Lower leg skin (tissue), 4 donors: ENCODE results near the gene TIGD1. TPM values are rescaled to one million over a fixed set of nuclear protein-coding genes. Genes with fewer than 3 reads are reported as not detected.

Experiments used
- DNase-seq, 2 donors: peaks; one replicate each; pipeline ENCODE4 v3.0.0-alpha.2; 2019; ENCODE audit warnings: low spot score in 2 of 2
- H3K4me3 ChIP-seq: fragments of 200-600 bp; sonication (generic); 2 replicates; pipeline ENCODE4 v1.5.1; 2017; ENCODE audit warnings: mild to moderate bottlenecking, low read depth; ENCODE audit not compliant: poor library complexity, severe bottlenecking
- CTCF ChIP-seq, 3 donors: fragments of 450-650 bp; IDR thresholded peaks; one replicate each; pipeline ENCODE4 v1.5.1; 2016; ENCODE audit warnings: antibody characterized with exemption in 3 of 3, mild to moderate bottlenecking in 3 of 3, moderate library complexity in 2 of 3
- POLR2A ChIP-seq, 2 donors: fragments of 450-650 bp; IDR thresholded peaks; one replicate each; pipeline ENCODE4 v1.6.1; 2016 to 2017; ENCODE audit warnings: antibody characterized with exemption in 2 of 2, mild to moderate bottlenecking in 1 of 2, moderate library complexity in 1 of 2
- WGBS, 2 donors: methylation state at CpG; one replicate each; pipeline ENCODE4 v1.1.5; 2018; 5-methylcytosine and 5-hydroxymethylcytosine counted together
- intact Hi-C: fragments of 100-400 bp; cut with DNase I; formaldehyde crosslinking; loops from one replicate; pipeline ENCODE4 v1.15.0; 2023; ENCODE audit warnings: low total_unique reads
- total RNA-seq, 4 donors: library from RNA; depleted of rRNA; stranded (reverse); fragments of >200 nt; gene quantifications; one replicate each; pipeline ENCODE4 v1.1.0, GENCODE V29; 2016

TIGD1 gene
- total RNA-seq, 4 donors from 2014 or later, result 2.2 to 5.4 (median 5.1) TPM

- intact Hi-C loops, result no loop called here
- no peak for DNase-seq
- WGBS, 2 donors, result 69 to 73% methylated on average over 4 to 6 of the region's 6 CpGs
- TF ChIP-seq POLR2A (IDR thresholded peaks at IDR 0.05) (no peak), CTCF (IDR thresholded peaks at IDR 0.05) (no peak)
- H3K4me3 ChIP-seq, result no peak overlapping the region
These were observed 31.5 kb downstream of the TIGD1 start for GRCh38 chr2:232518844-232519243.

- no peak for DNase-seq
- intact Hi-C loops, result no loop called here
- no peak overlapping the region for H3K4me3 ChIP-seq
- WGBS, 2 donors, result 92 to 96% methylated on average over 3 of the region's 3 CpGs
- TF ChIP-seq POLR2A (IDR thresholded peaks at IDR 0.05) (no peak), CTCF (IDR thresholded peaks at IDR 0.05) (no peak)
These were observed 33.8 kb downstream of the TIGD1 start for GRCh38 chr2:232516551-232516950.

GRCh38 chr2:232515639-232516038 lies 34.7 kb downstream of the TIGD1 start:
- WGBS, 2 donors, result 87 to 89% methylated on average over 7 of the region's 7 CpGs
- no peak for DNase-seq
- no peak overlapping the region for H3K4me3 ChIP-seq
- intact Hi-C loops, result no loop called here
- no peak for TF ChIP-seq POLR2A (IDR thresholded peaks at IDR 0.05)
- TF ChIP-seq CTCF (IDR thresholded peaks at IDR 0.05), result no peak

GRCh38 chr2:232513353-232513752 lies 37.0 kb downstream of the TIGD1 start:
- TF ChIP-seq POLR2A (IDR thresholded peaks at IDR 0.05), result no peak
- no peak for TF ChIP-seq CTCF (IDR thresholded peaks at IDR 0.05)
- intact Hi-C loops, result no loop called here

GRCh38 chr2:232512602-232513001 lies 37.8 kb downstream of the TIGD1 start:
- DNase-seq, result no peak

More at GRCh38 chr2:232513353-232513752, 37.0 kb downstream of the TIGD1 start:
- DNase-seq, result no peak
- 77 to 82% methylated on average over 5 of the region's 5 CpGs for WGBS, 2 donors
- no peak overlapping the region for H3K4me3 ChIP-seq

More at GRCh38 chr2:232512602-232513001, 37.8 kb downstream of the TIGD1 start:
- intact Hi-C loops, result no loop called here
- TF ChIP-seq POLR2A (IDR thresholded peaks at IDR 0.05), result no peak
- TF ChIP-seq CTCF (IDR thresholded peaks at IDR 0.05), result no peak
- H3K4me3 ChIP-seq, result no peak overlapping the region
- 58 to 60% methylated on average over 10 of the region's 10 CpGs for WGBS, 2 donors
